Activated CD4-positive, alpha-beta T cell treated with anti-CD3 and anti-CD28 coated beads, Interleukin-2, Interleukin-6, amounts not matched to agents 100 ng/mL and 50 ng/mL, durations not matched to agents 16 hours and 8 hours (primary cell): Measurements from ENCODE around the gene ECPAS.

Source experiments
- DNase-seq: peaks from one replicate; pipeline ENCODE4 v3.0.0-alpha.2; 2020

Gene ECPAS

GRCh38 chr9:111330124-111330523 lies 154.1 kb downstream of the ECPAS start, which contains the start of gene OR2K2:
TSS of gene OR2K2 (minus strand) at chr9:111330224. CDS start at chr9:111328433, 1,791 bp downstream.
- DNase-seq: no peak

GRCh38 chr9:111320631-111321030 lies 163.6 kb downstream of the ECPAS start:
- DNase-seq: no peak

GRCh38 chr9:111316796-111317195 lies 167.4 kb downstream of the ECPAS start:
- no peak for DNase-seq
